GM13976 (cell line): ENCODE results near the gene RNF208.

Experiments
- DNase-seq: peaks from one replicate; pipeline ENCODE4 v3.0.0; 2012; ENCODE audit warnings: low spot score
- CTCF ChIP-seq: IDR thresholded peaks from 2 replicates; pipeline ENCODE4 v1.5.1; 2012; ENCODE audit warnings: borderline replicate concordance, mild to moderate bottlenecking; ENCODE audit not compliant: insufficient read depth; ENCODE audit errors: extremely low read depth, missing control alignments, control extremely low read depth
- in situ Hi-C: fragments of 300-500 bp; cut with MboI; formaldehyde crosslinking; loops from one replicate; pipeline ENCODE4 v1.12.0; 2022; ENCODE audit warnings: low sequenced_read_pairs, mixed read lengths, inconsistent platforms; ENCODE audit not compliant: unreplicated experiment

RNF208 gene

GRCh38 chr9:137173796-137174664 is 48.0 kb downstream of the RNF208 start:
- no peak for DNase-seq
- in situ Hi-C loops = no loop called here
- no peak for TF ChIP-seq CTCF

GRCh38 chr9:137172901-137173795 is 48.9 kb downstream of the RNF208 start:
- DNase-seq = peak; percentile 43
- in situ Hi-C loops = no loop called here
- no peak for TF ChIP-seq CTCF

GRCh38 chr9:137171149-137171900 is 50.7 kb downstream of the RNF208 start:
- peak; percentile 32 for DNase-seq
- in situ Hi-C loops = no loop called here
- TF ChIP-seq CTCF = no peak

GRCh38 chr9:137170486-137171148 is 51.4 kb downstream of the RNF208 start:
- in situ Hi-C loops = no loop called here
- TF ChIP-seq CTCF = no peak
- peak; percentile 41 for DNase-seq
